Measurements from ENCODE around the gene RPS29. TPM values are rescaled to one million over a fixed set of nuclear protein-coding genes. Genes with fewer than 3 reads are reported as not detected.

Gene RPS29
- total and polyA plus RNA-seq, 2 of the 13 experiments (the other 11 are each of a cell fraction or from before 2014, with no cell fraction given): 4,303 to 8,215 TPM

DNA sequence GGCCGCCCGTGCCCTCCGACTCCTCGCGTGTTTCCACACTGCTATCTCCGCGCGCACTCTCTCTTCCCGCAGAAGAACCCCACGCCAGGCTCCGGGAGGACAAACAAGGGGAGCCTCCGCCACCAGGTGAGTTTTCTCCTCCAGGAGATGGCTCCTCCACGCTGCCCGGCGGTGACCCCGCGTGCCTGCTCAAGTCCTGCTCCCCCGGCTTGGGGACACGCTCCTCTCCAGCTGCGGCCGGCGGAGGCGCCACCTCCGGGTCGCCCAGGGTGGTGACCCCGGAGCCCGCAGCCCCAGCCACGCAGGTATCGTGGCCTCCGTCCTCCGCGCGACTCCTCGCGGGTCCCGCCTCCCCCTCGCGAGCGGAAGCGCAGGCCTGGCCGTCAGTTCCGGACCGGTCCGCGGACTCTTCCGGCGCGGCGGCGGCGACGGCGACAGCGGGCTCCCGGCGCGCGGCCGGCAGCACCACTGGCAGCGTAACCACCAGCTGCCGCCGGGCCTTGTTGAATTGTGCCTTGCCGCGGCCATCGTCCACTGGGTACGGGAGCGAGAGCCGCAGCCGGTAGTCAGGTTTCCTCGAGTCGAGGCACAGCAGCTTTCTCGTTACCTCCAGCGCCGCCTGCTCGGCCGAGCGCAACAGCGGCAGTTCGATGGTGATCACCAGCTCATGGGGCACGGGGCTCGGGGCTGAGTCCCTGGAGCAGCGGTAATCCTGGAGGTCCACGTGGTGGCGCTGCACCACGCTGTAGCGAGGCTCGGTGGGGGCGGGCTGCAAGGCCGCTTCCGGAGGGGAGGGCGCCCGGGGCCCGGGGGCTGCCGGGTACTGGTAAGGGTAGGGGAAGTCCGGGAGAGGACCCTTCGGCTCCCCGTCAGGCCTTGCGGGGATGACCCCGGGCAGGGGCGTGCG lies 47.7 kb upstream of the RPS29 start (continued):
- TF ChIP-seq, protein P1, sequence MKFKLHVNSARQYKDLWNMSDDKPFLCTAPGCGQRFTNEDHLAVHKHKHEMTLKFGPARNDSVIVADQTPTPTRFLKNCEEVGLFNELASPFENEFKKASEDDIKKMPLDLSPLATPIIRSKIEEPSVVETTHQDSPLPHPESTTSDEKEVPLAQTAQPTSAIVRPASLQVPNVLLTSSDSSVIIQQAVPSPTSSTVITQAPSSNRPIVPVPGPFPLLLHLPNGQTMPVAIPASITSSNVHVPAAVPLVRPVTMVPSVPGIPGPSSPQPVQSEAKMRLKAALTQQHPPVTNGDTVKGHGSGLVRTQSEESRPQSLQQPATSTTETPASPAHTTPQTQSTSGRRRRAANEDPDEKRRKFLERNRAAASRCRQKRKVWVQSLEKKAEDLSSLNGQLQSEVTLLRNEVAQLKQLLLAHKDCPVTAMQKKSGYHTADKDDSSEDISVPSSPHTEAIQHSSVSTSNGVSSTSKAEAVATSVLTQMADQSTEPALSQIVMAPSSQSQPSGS (CRISPR knock-in tag; IDR thresholded peaks at IDR 0.05): peak; percentile 66; the same call in 1 of the 2 replicates
- TF ChIP-seq KDM5B (CRISPR knock-in tag; IDR thresholded peaks at IDR 0.05; ENCODE audit: borderline replicate concordance) (peak; percentile 59; the same call in 1 of the 2 replicates), ZNF761 (CRISPR knock-in tag; conservative IDR thresholded peaks at IDR 0.05) (peak; percentile 93), CREM (IDR thresholded peaks at IDR 0.05) (peak; percentile 26; the same call in 1 of the 2 replicates), CREM (CRISPR knock-in tag; IDR thresholded peaks at IDR 0.05) (no peak), MTA3 (CRISPR knock-in tag; IDR thresholded peaks at IDR 0.05) (no peak), BORCS8-MEF2B (CRISPR knock-in tag; IDR thresholded peaks at IDR 0.05) (peak; percentile 48; the same call in 1 of the 2 replicates), SMC3 (IDR thresholded peaks at IDR 0.05; ENCODE audit: low read length) (peak; percentile 41; the same call in 1 of the 2 replicates), ZMYM3 (CRISPR knock-in tag; IDR thresholded peaks at IDR 0.05) (peak; percentile 11; the same call in 1 of the 2 replicates), ZNF367 (CRISPR knock-in tag; IDR thresholded peaks at IDR 0.05; ENCODE audit: borderline replicate concordance) (no peak), NCOA2 (CRISPR knock-in tag; IDR thresholded peaks at IDR 0.05) (peak; percentile 17), ZNF607 (CRISPR knock-in tag; IDR thresholded peaks at IDR 0.05; ENCODE audit: borderline replicate concordance) (no peak), ZNF616 (CRISPR knock-in tag; IDR thresholded peaks at IDR 0.05; ENCODE audit: low read depth) (0 out of 2 replicates have a peak, but pooled peaks have one; percentile 69), ZMYM4 (CRISPR knock-in tag; IDR thresholded peaks at IDR 0.05) (peak; percentile 67), ZBTB42 (CRISPR knock-in tag; IDR thresholded peaks at IDR 0.05) (peak; percentile 58; the same call in 1 of the 2 replicates), BRD4 (CRISPR knock-in tag; IDR thresholded peaks at IDR 0.05) (no peak; the same call in 1 of the 2 replicates), ZNF556 (CRISPR knock-in tag; IDR thresholded peaks at IDR 0.05; ENCODE audit: borderline replicate concordance) (peak; percentile 41; the same call in 1 of the 2 replicates)
- TF ChIP-seq, protein P2, sequence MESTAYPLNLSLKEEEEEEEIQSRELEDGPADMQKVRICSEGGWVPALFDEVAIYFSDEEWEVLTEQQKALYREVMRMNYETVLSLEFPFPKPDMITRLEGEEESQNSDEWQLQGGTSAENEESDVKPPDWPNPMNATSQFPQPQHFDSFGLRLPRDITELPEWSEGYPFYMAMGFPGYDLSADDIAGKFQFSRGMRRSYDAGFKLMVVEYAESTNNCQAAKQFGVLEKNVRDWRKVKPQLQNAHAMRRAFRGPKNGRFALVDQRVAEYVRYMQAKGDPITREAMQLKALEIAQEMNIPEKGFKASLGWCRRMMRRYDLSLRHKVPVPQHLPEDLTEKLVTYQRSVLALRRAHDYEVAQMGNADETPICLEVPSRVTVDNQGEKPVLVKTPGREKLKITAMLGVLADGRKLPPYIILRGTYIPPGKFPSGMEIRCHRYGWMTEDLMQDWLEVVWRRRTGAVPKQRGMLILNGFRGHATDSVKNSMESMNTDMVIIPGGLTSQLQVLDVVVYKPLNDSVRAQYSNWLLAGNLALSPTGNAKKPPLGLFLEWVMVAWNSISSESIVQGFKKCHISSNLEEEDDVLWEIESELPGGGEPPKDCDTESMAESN (CRISPR knock-in tag; conservative IDR thresholded peaks at IDR 0.05): peak; percentile 93
- TF ChIP-seq, protein P3, sequence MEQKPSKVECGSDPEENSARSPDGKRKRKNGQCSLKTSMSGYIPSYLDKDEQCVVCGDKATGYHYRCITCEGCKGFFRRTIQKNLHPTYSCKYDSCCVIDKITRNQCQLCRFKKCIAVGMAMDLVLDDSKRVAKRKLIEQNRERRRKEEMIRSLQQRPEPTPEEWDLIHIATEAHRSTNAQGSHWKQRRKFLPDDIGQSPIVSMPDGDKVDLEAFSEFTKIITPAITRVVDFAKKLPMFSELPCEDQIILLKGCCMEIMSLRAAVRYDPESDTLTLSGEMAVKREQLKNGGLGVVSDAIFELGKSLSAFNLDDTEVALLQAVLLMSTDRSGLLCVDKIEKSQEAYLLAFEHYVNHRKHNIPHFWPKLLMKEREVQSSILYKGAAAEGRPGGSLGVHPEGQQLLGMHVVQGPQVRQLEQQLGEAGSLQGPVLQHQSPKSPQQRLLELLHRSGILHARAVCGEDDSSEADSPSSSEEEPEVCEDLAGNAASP (CRISPR knock-in tag; IDR thresholded peaks at IDR 0.05; ENCODE audit: borderline replicate concordance): peak; percentile 56; the same call in 1 of the 2 replicates
- TF ChIP-seq, protein P4, sequence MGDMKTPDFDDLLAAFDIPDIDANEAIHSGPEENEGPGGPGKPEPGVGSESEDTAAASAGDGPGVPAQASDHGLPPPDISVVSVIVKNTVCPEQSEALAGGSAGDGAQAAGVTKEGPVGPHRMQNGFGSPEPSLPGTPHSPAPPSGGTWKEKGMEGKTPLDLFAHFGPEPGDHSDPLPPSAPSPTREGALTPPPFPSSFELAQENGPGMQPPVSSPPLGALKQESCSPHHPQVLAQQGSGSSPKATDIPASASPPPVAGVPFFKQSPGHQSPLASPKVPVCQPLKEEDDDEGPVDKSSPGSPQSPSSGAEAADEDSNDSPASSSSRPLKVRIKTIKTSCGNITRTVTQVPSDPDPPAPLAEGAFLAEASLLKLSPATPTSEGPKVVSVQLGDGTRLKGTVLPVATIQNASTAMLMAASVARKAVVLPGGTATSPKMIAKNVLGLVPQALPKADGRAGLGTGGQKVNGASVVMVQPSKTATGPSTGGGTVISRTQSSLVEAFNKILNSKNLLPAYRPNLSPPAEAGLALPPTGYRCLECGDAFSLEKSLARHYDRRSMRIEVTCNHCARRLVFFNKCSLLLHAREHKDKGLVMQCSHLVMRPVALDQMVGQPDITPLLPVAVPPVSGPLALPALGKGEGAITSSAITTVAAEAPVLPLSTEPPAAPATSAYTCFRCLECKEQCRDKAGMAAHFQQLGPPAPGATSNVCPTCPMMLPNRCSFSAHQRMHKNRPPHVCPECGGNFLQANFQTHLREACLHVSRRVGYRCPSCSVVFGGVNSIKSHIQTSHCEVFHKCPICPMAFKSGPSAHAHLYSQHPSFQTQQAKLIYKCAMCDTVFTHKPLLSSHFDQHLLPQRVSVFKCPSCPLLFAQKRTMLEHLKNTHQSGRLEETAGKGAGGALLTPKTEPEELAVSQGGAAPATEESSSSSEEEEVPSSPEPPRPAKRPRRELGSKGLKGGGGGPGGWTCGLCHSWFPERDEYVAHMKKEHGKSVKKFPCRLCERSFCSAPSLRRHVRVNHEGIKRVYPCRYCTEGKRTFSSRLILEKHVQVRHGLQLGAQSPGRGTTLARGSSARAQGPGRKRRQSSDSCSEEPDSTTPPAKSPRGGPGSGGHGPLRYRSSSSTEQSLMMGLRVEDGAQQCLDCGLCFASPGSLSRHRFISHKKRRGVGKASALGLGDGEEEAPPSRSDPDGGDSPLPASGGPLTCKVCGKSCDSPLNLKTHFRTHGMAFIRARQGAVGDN (CRISPR knock-in tag; IDR thresholded peaks at IDR 0.05): peak; percentile 87; the same call in 1 of the 2 replicates
